ENCODE results near the gene RBM45.
"Not testable (repeated sequence)": the region's sequence is repeated elsewhere in the genome, so short reads cannot be mapped to it uniquely, and the experiment has no call there.

RBM45 gene, protein sequence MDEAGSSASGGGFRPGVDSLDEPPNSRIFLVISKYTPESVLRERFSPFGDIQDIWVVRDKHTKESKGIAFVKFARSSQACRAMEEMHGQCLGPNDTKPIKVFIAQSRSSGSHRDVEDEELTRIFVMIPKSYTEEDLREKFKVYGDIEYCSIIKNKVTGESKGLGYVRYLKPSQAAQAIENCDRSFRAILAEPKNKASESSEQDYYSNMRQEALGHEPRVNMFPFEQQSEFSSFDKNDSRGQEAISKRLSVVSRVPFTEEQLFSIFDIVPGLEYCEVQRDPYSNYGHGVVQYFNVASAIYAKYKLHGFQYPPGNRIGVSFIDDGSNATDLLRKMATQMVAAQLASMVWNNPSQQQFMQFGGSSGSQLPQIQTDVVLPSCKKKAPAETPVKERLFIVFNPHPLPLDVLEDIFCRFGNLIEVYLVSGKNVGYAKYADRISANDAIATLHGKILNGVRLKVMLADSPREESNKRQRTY

DNA sequence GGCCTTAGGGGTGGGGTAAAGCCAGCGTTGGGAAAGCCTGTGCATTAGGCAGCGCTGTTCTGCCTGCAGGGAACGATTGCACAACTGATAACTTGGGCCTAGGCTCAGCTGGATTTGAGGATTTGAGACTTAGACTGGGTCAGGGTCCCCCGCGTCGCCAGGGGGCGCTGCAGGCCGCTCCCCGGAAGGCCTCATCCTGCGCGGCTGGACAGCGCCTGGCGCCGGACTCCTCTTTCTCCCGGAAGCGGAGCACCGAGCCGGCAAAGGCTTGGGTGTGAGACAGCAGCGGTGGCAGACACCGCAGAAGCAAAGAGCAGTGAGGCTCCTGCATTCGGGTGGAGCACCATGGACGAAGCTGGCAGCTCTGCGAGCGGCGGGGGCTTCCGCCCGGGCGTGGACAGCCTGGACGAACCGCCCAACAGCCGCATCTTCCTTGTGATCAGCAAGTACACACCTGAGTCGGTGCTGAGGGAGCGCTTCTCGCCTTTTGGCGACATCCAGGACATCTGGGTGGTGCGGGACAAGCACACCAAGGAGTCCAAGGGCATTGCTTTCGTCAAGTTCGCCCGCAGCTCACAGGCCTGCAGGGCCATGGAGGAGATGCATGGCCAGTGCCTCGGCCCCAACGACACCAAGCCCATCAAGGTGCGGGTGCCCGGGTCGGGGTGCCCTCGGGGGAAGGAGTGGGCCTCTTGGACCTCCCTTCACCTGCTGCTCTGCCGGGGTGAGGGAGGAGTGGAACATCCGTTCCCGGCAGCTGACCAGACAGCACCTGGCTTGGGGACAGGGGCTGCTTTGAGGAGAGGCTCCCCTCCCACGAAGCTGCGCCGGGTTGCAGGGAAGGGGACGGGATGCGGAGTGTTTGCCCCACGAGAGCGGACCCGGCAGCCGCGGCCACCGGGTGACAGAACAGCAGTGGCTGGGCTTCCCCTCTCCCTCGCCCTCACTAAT lies at the start of gene RBM45:
TSS of gene RBM45 (plus strand) at position 236 of the 951 bp plus-strand sequence. CDS start at position 346, 110 bp downstream.
- peak; percentile 72 to 78 for DNase-seq (ENCODE audit: low read depth in 1 of 2, low spot score in 1 of 2)

DNA sequence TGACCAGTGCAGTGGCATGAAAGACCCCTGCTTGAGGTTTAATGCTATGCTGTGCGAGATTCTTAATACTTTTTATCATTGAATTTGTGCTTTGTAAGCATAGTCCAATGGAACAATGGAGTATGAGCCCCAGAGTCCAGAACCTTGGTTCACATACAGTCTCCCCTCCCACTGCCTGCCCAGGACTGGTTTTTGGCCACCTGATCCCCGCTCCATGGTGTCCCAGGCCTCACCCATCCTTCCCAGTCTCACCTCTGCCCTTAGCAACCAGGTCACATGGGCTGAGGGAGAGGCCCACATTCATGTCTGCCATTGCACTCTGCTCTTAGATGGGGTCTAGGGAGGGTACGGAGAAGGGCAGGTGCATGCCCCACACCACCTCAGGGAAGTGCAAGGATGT lies 45.9 kb upstream of the RBM45 start:
- no peak for DNase-seq (ENCODE audit: low read depth in 1 of 2, low spot score in 1 of 2)

DNA sequence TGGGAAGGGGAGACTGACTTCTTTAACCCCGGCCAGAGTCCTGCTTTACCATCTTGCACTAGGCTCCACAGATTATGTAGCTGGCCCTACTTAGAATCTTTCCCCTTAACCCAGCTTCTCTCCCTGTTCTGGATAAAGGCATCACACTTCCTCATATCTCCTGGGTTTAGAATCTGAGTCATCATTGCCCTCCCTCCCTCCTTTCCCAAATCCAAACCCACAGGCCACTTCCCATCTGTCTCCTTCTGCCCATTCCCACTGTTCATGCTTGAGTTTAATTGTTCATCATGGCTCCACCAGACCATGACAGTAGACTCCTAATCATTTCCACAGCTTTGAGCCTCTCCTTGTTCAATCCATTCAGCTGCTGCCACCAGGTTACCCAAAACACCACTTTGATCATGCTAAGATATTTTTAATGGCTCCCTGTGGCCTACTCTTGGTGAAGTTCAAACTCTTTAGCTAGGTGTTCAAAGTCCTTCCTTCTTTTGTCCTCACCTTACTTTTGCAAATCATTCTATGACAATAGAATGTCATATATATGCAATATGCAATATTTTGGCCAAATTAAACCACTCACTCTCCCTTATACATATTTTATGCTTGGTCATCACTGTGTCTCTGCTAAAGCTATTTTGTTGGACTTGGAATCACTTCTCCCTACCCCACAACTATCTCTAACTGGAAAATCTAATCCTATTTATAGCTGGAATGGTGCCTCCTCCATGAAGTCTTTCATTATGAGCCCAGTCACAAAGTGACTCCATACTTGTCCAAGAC lies 45.2 kb upstream of the RBM45 start:
- DNase-seq (ENCODE audit: low read depth in 1 of 2, low spot score in 1 of 2), result no peak

DNA sequence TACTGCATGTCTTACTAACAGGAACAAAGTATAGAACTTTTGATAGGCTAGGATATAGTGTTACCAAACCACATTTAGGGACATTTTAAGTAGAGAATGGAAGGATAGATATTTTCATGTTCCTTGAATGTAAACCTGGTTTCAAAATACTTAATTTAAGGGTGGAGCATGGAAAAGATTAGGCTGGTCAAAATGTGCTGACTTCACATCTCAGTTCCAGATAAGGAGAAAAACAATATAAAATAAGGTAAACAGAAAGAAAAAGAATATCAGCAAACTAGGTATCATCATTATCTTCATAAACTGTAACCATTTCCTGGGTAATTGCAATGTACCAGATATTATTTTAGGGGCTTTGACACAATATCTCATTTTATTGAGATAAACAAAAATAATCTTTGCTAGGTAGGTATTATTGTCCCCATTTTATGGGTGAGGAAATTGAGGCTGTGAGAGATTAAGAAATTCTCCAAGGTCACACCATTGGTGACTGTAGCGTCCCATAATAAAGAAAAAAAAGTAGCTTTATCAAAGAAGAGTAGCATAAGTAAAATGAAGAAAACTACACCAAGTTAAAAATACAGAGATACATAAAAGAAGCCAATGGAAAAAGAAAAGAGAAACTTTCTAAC lies 43.3 kb upstream of the RBM45 start:
- DNase-seq (ENCODE audit: low read depth in 1 of 2, low spot score in 1 of 2), result no peak

DNA sequence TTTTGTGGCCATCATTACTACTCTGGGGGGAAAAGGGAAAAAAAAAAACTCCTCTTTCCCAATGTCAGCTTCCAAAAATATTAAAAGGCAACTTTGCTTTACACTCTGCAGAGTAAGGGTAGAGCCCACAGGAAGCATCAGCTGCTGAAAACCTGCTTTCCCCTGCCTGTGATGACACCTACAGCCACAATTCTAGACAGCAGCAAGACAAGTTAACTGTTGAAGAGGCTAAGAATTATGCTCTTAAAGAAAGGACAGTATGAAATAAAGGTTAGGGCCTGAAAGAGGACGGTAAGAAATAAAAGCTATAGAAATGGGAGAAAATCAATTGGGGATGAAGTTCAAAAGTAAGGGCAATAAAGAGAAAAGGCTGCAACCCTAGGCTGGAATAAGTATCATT lies 42.7 kb upstream of the RBM45 start:
- no peak for DNase-seq (ENCODE audit: low read depth in 1 of 2, low spot score in 1 of 2)

DNA sequence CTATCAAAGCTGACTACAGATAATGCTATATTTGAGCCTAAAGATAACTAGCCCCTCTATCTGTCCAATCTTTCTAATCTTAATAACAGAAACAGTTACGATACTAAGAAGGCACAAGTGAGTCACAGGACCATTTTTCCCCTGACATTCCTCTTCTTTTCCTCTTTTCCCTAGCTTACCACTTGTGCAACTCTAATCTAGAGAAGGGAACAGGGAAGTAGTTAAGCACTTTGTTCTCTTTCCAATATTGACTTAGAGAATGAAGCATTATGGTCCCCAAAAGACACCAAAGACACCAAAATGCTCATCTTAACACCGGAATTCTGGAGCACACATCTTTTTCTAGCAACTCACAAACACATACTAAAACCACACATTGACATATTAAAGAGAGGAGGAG lies 41.4 kb upstream of the RBM45 start:
- DNase-seq (ENCODE audit: low read depth in 1 of 2, low spot score in 1 of 2), result no peak

DNA sequence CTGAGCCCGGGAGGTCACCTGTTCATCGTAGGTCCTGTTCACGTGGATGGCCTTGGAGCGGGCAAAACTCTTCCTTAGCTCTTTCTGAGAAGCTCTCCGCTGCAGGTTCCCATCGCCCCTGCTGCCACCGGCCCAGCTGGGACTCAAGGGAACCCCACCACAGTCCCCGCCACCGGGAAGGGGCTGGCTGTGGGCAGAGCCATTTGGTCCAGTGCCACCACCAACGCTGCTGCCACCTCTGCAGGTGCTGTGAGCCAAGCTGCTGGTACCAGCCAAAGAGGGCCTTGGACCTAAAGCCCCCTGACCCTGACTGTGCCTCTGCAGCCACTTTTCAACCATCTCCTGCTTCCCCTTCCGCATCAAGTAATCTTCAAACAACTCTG lies 40.2 kb upstream of the RBM45 start:
- no peak for DNase-seq (ENCODE audit: low read depth in 1 of 2, low spot score in 1 of 2)

DNA sequence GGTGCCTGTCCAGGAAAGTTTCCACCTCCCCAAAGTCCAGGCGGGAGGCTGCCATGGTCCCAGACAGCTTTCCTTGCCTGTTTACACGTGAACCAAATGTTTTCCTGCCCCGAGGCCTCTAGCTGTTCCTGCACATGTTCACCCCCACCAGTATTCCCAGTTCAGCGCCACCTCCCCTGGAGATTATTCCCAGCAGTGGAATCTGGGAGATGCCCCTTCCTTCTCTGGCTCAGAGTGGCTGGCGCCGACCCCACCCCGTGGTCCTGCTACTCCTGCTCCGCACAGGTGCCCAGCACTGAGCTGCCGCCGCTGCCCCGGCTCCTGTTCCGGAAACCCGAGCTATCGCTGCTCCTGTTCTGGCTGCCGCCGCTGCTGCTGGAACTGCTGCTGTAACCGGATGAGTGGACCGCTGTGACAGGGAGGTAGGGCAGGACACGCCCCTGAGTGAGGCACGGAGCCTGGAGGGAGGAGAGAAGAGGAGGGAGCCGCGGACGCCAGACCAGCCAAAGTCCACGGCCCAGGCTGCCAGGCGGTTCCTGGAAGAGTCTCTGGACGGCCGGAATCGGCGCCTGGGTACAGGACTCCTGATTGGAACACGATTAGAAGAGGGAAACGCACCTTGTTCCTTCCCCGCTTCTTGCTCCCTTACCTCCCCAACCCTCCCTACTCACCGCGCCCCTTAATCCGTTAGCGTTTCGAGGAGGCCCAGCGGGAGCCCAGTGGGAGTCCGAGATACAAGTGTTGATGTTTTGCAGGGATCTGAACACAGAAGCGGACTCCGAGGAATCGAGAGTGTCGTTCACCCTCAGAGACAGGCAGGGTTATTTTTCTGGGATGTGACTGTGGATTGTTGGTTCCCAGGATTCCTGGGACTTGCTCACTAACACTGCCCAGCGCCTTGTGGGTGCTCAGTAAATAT lies 39.6 kb upstream of the RBM45 start, which contains the start of gene PDE11A:
TSS of gene PDE11A (minus strand) at position 395 of the 919 bp plus-strand sequence. CDS start at position 55, 340 bp downstream.
- no peak for DNase-seq (ENCODE audit: low read depth in 1 of 2, low spot score in 1 of 2)

DNA sequence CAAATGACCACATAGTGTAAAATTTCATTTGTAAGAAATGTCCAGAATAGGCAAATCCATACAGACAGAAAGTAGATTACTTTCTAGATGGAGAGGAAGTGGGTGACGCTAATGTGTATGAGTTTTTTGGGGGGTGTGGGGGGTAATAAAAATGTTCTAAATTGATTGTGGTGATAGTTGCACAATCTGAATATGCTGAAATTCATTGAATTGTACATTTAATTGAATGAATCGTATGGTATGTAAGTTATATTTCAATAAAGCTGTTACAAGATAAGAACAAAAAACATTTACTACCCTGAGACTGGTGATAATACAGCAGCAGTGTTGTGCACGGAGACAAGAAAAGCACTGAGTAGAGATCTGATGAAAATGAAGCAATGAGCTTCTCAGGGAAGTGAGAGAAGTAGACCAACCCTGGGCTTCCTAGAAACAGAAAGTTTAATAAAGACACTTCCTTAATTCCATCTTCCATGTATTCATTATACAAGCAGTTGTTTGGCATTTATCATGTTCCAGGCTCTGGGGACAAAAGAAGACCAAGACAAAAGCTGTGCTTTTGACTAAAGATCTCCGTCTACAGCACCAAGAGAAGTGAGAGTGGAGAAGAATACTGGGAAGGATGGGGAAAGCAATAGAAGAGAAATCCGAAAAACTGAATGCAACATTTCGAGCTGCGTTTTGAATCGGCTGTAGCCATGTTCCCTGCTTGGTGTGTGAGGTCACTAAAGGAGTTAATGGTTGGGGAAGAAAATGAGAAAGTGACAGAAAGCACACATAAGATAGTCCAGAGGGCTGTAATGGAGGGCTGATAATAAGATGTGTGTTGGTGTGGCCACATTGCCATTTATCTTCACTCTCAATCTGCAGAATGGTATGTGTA lies 37.9 kb upstream of the RBM45 start:
- no peak for DNase-seq (ENCODE audit: low read depth in 1 of 2, low spot score in 1 of 2)

DNA sequence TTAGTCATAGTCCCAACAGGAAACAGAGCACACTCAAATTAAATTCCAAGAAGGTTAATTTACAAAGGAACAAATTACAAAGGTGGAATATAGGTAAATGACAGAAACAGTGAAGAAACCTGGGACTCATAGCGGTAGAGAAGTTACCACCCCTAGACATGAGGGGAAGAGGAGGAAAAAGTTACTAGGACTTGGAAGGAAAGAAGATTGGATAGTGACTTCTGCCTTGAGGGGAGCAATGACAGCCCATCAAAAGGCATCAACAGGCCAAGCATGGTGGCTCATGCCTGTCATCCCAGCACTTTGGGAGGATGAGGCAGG lies 37.3 kb upstream of the RBM45 start:
- DNase-seq (ENCODE audit: low read depth in 1 of 2, low spot score in 1 of 2), result no peak

DNA sequence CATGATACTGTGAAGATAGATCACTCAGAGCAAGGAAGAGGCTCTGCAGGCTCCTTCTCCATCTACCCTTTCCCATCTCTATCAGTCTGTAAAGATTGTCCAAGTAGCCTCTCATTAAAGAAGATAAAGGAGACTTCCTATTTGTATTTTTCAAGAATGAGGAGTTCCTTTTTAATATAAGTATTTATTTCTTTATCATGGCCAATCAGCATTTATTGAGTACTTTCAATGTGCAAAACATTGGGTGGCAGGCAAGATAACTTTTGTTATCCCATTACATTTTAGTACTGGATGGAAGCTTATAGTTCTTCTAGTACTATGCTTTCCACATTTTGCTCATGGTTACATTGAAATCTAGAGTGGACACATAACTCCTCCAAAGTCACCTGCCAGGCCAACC lies 36.1 kb upstream of the RBM45 start:
- no peak for DNase-seq (ENCODE audit: low read depth in 1 of 2, low spot score in 1 of 2)

DNA sequence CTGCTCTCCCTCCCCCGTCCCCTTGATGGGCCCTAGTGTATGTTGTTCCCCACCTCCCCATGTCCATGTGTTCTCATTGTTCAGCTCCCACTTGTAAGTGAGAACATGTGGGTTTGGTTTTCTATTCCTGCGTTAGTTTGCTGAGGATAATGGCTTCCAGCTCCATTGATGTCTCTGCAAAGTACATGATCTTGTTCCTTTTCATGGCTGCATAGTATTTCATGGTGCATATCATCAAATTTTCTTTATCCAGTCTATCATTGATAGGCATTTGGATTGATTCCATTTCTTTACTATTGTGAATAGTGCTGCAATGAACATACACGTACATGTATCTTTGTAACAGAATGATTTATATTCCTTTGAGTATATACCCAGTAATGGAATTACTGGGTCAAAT lies 33.0 kb upstream of the RBM45 start:
- DNase-seq (ENCODE audit: low read depth in 1 of 2, low spot score in 1 of 2), result not testable (repeated sequence)

DNA sequence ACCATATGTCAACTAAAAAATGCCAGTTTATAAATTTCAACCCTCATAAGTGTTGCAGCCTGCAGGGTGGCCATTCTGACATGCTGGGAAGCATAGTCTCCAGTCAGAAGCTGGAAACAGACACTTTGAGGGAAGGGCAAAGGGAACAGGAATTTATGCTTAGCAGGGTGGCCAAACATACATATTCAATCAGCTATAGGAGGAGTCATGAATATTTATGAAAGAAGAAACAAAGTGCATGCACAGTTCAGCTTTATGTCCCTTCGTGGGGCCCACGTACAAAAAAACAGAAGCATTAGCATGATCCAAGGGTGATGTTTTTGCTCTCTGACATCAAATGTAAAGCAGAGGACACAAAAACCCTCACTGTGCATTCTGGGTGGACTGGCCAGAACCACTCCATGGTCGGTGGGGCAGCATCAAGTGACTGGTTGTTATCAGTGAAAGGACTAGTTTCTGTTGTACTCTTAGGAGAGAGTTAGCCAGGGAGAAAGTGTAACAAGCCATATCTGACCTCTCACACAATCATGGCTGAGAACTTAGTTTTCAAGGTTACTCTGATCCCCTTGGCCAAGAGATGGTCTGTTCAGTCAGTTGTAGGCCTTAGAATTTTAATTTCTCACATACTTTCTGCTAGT lies 29.7 kb upstream of the RBM45 start:
- DNase-seq (ENCODE audit: low read depth in 1 of 2, low spot score in 1 of 2), result no peak

DNA sequence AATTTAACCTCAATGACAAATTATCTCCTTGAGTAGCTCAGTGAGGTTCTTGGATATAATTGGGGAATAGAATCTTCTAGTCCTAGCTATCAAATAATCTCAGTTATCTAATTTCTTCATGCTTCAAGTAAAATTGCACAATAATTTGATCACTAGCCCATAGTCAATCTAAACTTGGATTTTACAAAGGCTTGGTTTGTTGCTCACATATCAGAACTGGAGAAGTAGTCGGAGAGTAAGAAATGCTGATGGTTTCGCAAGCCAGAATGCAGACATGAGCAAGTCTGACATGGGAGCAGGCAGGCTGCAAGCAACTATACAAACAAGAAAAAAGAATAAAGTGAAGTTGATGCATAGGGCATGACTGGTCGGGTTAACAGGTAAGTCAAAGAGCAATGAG lies 28.0 kb upstream of the RBM45 start:
- no peak for DNase-seq (ENCODE audit: low read depth in 1 of 2, low spot score in 1 of 2)

DNA sequence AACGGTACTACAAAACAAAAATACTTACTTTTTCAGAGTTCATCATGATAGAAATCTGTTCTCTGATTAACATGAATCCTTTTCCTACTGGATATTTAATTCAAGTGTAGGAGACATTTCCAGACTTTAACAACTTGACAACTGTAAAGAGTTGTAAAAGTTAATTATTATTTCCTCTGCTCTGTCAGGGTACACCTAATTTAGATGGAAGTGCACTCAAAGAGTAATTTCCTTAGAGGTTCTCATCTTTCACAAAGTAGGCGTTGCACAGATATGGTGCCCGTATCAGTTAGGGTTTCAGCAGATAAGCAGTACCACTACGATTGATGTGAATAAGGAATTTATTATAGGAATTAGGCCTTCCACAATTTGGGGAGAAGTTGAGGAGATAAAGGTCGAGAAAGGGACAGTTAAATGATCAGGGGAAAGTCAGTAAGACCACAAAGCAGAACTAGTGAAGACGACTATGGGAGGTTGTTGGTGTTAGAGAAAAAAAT lies 23.4 kb upstream of the RBM45 start:
- DNase-seq (ENCODE audit: low read depth in 1 of 2, low spot score in 1 of 2), result no peak

DNA sequence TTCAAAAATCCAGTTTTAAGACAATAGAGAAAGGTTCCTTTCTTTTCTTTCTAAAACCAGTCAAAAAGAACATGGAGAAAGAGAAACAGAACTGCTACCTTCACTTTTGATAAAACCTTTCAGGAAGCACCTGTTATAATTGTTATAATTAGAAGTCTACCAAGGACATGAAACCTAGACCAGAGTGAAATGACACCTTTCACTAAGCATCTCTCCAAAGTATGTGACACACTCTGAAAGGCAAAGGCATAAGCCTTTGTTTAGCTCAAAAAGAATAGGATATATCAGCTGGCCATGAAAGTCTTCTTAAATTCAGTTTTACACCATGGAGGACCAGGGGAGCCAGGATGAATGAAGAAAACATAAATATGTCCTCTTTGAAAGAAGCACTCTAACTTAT lies 18.8 kb upstream of the RBM45 start:
- no peak for DNase-seq (ENCODE audit: low read depth in 1 of 2, low spot score in 1 of 2)

DNA sequence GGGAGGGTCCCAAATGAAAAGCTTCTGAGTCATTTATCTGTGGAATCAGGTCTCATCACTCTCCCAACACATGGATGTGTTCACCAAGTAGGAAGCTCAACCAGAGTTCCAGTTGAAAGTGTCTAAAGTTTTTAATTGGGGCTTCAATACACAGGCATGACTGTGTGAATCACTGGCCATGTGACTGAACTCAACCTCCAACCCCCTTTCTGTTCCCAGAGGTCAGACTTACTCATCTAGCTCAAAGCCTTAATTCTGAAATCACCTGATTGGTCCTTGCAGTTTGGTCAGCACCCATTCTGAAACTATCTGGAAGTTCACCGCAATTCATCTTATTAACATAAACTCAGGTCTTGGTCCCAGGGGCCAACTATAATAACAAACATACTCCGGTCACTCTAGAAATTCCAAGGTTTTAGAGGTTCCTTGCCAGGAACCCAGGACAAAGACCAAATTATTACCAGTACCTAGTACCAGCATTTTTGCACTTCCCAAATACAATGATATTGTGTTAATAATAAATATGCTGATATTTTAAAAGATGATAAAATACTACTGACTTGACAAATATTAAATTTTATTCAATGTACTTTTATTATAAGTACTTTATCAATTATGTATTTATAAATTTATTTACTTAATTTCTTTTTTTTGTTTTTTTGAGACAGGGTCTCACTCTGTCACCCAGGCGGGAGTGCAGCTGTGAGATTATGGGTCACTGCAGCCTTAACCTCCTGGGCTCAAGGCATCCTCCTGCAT lies 10.7 kb upstream of the RBM45 start:
- DNase-seq (ENCODE audit: low read depth in 1 of 2, low spot score in 1 of 2), result no peak
